ENCODE results near the gene BACH2. TPM values are rescaled to one million over a fixed set of nuclear protein-coding genes. Genes with fewer than 3 reads are reported as not detected.

The BACH2 gene
- polyA plus RNA-seq, 1 of the 3 experiments (the other 2 are of a cell fraction) = 0.46 TPM

- no peak for TF ChIP-seq USF1 (IDR thresholded peaks at IDR 0.05; ENCODE audit: borderline replicate concordance, low read depth)
- TF ChIP-seq JUND (IDR thresholded peaks at IDR 0.05) = peak; percentile 75
- no peak for TF ChIP-seq RFX5 (IDR thresholded peaks at IDR 0.05; ENCODE audit: low read length)
- TF ChIP-seq SIN3A (IDR thresholded peaks at IDR 0.05; ENCODE audit: borderline replicate concordance, low read depth, low read length) = no peak
Measured at GRCh38 chr6:90068264-90068663, 228.4 kb downstream of the BACH2 start (continued).

DNA sequence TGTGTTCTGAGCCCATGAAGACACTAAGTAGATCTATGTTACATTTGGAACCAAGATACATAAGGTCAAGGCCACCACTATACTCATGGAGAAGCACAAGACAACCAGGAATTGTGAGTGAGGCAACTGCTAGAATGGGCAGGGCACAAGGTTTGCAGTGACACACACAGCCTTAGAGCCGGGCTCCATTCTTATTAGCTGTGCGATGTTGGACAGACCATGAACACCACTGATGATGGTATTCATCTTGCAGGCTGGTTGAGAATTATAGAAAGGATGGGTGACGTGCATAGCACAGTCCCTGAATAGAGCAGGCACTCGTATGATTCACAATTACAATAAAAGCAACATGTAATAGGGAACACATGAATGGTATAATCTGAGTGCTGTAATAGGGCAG is 229.9 kb downstream of the BACH2 start:
- no peak overlapping the region for H3K4me2 ChIP-seq
- H4K20me1 ChIP-seq (ENCODE audit: insufficient read depth) = no peaks in the 10 kb centered on the region
- H3K9me3 ChIP-seq = no peaks in the 10 kb centered on the region
- 88% methylated on average over 4 of the region's 4 CpGs for WGBS (ENCODE audit: low lambda C conversion rate)
- no peaks in the 10 kb centered on the region for H3F3A ChIP-seq (replicated peaks; ENCODE audit: insufficient read depth)
- H2AFZ ChIP-seq (ENCODE audit: low read depth) = no peak overlapping the region
- CTCF ChIA-PET = interaction anchor here (1.1 kb wide), 1 partner anchor 229 kb away, joined by 3 read pairs; no protein-coding TSS in a partner anchor
- no peak overlapping the region for H3K4me3 ChIP-seq (ENCODE audit: low read depth in 2 of 2, low read length in 1 of 2)
- no peaks in the 10 kb centered on the region for H3K36me3 ChIP-seq (replicated peaks in 1 of 2; ENCODE audit: control insufficient read depth in 1 of 2, insufficient read depth in 2 of 2, low read length in 1 of 2)
- TF ChIP-seq EZH2phosphoT487 (IDR thresholded peaks at IDR 0.05; ENCODE audit: borderline replicate concordance, low read depth) = no peak
- no peak for DNase-seq
- no peaks in the 10 kb centered on the region for H3K79me2 ChIP-seq (ENCODE audit: insufficient read depth)
- H3K9me2 ChIP-seq = no peaks in the 10 kb centered on the region
- H3K27me3 ChIP-seq (ENCODE audit: insufficient read depth) = no peaks in the 10 kb centered on the region
- H3K9ac ChIP-seq = no peak overlapping the region
- no peak overlapping the region for H3K27ac ChIP-seq (ENCODE audit: low read depth in 2 of 2, low read length in 1 of 2)
- POLR2A ChIA-PET = no interaction called here
- peaks cover 5 to 10% of the 10 kb centered on the region in 2 experiments; a peak in 2 of 4 replicates for H3K4me1 ChIP-seq (ENCODE audit: control insufficient read depth in 1 of 2, insufficient read depth in 2 of 2, low read depth in 1 of 2, low read length in 1 of 2)

- Histone ChIP-seq H3K9me3 (no peaks in the 10 kb centered on the region), H3K4me2 (no peak overlapping the region), H3K27me3 (ENCODE audit: insufficient read depth) (no peaks in the 10 kb centered on the region), H3K79me2 (ENCODE audit: insufficient read depth) (no peaks in the 10 kb centered on the region), H3K9ac (no peak overlapping the region), H3F3A (replicated peaks; ENCODE audit: insufficient read depth) (no peaks in the 10 kb centered on the region), H3K27ac (ENCODE audit: low read depth in 2 of 2, low read length in 1 of 2) (no peak overlapping the region), H2AFZ (ENCODE audit: low read depth) (no peak overlapping the region), H4K20me1 (ENCODE audit: insufficient read depth) (no peaks in the 10 kb centered on the region), H3K4me1 (ENCODE audit: control insufficient read depth in 1 of 2, insufficient read depth in 2 of 2, low read depth in 1 of 2, low read length in 1 of 2) (peaks cover 5 to 10% of the 10 kb centered on the region in 2 experiments; a peak in 2 of 4 replicates), H3K36me3 (replicated peaks in 1 of 2; ENCODE audit: control insufficient read depth in 1 of 2, insufficient read depth in 2 of 2, low read length in 1 of 2) (no peaks in the 10 kb centered on the region), H3K4me3 (ENCODE audit: low read depth in 2 of 2, low read length in 1 of 2) (no peak overlapping the region), H3K9me2 (no peaks in the 10 kb centered on the region)
- 72% methylated on average over 2 of the region's 2 CpGs for WGBS (ENCODE audit: low lambda C conversion rate)
- DNase-seq = no peak
- TF ChIP-seq CHD2 (IDR thresholded peaks at IDR 0.05; ENCODE audit: low read length, partially characterized antibody) (no peak), SIN3A (IDR thresholded peaks at IDR 0.05; ENCODE audit: borderline replicate concordance, low read depth, low read length) (no peak), GABPA (IDR thresholded peaks at IDR 0.05; ENCODE audit: low read depth) (no peak), MEF2A (IDR thresholded peaks at IDR 0.05; ENCODE audit: borderline replicate concordance, low read depth) (no peak), USF1 (IDR thresholded peaks at IDR 0.05; ENCODE audit: borderline replicate concordance, low read depth) (no peak), NRF1 (IDR thresholded peaks at IDR 0.05; ENCODE audit: low read depth, low read length) (no peak), MXI1 (IDR thresholded peaks at IDR 0.05; ENCODE audit: low read depth, low read length) (no peak)
- TF ChIP-seq, protein P1, sequence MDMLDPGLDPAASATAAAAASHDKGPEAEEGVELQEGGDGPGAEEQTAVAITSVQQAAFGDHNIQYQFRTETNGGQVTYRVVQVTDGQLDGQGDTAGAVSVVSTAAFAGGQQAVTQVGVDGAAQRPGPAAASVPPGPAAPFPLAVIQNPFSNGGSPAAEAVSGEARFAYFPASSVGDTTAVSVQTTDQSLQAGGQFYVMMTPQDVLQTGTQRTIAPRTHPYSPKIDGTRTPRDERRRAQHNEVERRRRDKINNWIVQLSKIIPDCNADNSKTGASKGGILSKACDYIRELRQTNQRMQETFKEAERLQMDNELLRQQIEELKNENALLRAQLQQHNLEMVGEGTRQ (IDR thresholded peaks at IDR 0.05; ENCODE audit: borderline replicate concordance, low read depth, low read length) = no peak
- CTCF ChIA-PET = no interaction called here
- POLR2A ChIA-PET = no interaction called here
Measured at GRCh38 chr6:90065173-90065572, 231.5 kb downstream of the BACH2 start.

All from SK-N-SH (cell line).